K562 (cell line): ENCODE results near the gene IKBKE. TPM values are rescaled to one million over a fixed set of nuclear protein-coding genes. Genes with fewer than 3 reads are reported as not detected.

Experiments
- BCL6 ChIP-seq: fragments of 250-450 bp; sonication (Bioruptor Pico); IDR thresholded peaks from 2 replicates; pipeline ENCODE4 v1.4.0; 2020
- CHD1 ChIP-seq: fragments of 200-600 bp; sonication (generic); IDR thresholded peaks from one replicate; pipeline ENCODE4 v1.6.1; 2012; ENCODE audit warnings: mild to moderate bottlenecking, moderate library complexity, low read length, inconsistent platforms
- DDX20 ChIP-seq: fragments of 450-650 bp; IDR thresholded peaks from 2 replicates; pipeline ENCODE4 v1.6.1; 2016; ENCODE audit warnings: missing genetic modification characterization, low read depth, mild to moderate bottlenecking, missing compliant biosample characterization, moderate library complexity
- E2F5 ChIP-seq: sonication (generic); formaldehyde crosslinking; IDR thresholded peaks from 2 replicates; pipeline ENCODE4 v1.8.0; 2022; ENCODE audit warnings: mild to moderate bottlenecking, missing genetic modification reagents
- ELF2 ChIP-seq: fragments of 250-450 bp; sonication (Bioruptor Pico); IDR thresholded peaks from 2 replicates; pipeline ENCODE4 v1.5.0; 2021; ENCODE audit warnings: mild to moderate bottlenecking
- ELF4 ChIP-seq: fragments of 450-650 bp; formaldehyde crosslinking; IDR thresholded peaks from 2 replicates; pipeline ENCODE4 v1.4.0; 2022; ENCODE audit warnings: missing genetic modification characterization
- ERF ChIP-seq: fragments of 450-650 bp; formaldehyde crosslinking; IDR thresholded peaks from 2 replicates; pipeline ENCODE4 v1.4.0; 2020; ENCODE audit warnings: mild to moderate bottlenecking, mixed read lengths
- ETV1 ChIP-seq: fragments of 450-650 bp; conservative IDR thresholded peaks from 2 replicates; pipeline ENCODE4 v1.6.1; 2016; ENCODE audit warnings: missing genetic modification characterization, control low read depth, low read depth, missing compliant biosample characterization
- EZH2 ChIP-seq: IDR thresholded peaks from 2 replicates; pipeline ENCODE4 v1.6.1; 2012; ENCODE audit warnings: low read depth, mild to moderate bottlenecking, inconsistent platforms, low read length, borderline replicate concordance
- FOSL1 ChIP-seq: fragments of 200-800 bp; sonication (Bioruptor generic); conservative IDR thresholded peaks from 2 replicates; pipeline ENCODE4 v1.6.1; 2016; ENCODE audit warnings: missing genetic modification characterization, missing compliant biosample characterization
- GABPB1 ChIP-seq: sonication (generic); formaldehyde crosslinking; IDR thresholded peaks from 2 replicates; pipeline ENCODE4 v1.8.0; 2022; ENCODE audit warnings: mild to moderate bottlenecking, missing genetic modification reagents
- HNRNPH1 ChIP-seq: fragments of 200-400 bp; formaldehyde crosslinking; optimal IDR thresholded peaks from 2 replicates; pipeline ENCODE3; 2017; ENCODE audit warnings: low read depth, mild to moderate bottlenecking, low read length, moderate library complexity
- HSF4 ChIP-seq: fragments of 250-450 bp; sonication (Bioruptor Pico); IDR thresholded peaks from 2 replicates; pipeline ENCODE4 v2.1.2; 2022; ENCODE audit warnings: mild to moderate bottlenecking, moderate library complexity, borderline replicate concordance
- MAFK ChIP-seq: IDR thresholded peaks from 2 replicates; pipeline ENCODE4 v1.6.1; 2011; ENCODE audit warnings: low read length, improper control_type of control experiment
- NR2F6 ChIP-seq: fragments of 450-650 bp; formaldehyde crosslinking; IDR thresholded peaks from 2 replicates; pipeline ENCODE4 v1.4.0; 2020; ENCODE audit warnings: mild to moderate bottlenecking
- PHF8 ChIP-seq: fragments of 200-600 bp; sonication (generic); IDR thresholded peaks from 2 replicates; pipeline ENCODE4 v1.6.1; 2012; ENCODE audit warnings: mixed run types, mild to moderate bottlenecking, inconsistent platforms, low read length, moderate library complexity, borderline replicate concordance
- POLR2B ChIP-seq: fragments of 450-650 bp; IDR thresholded peaks from 2 replicates; pipeline ENCODE4 v1.6.1; 2018; ENCODE audit warnings: low read depth; ENCODE audit not compliant: partially characterized antibody
- RAD21 ChIP-seq, 2 experiments: fragments of 250-450 bp in 1 of 2; fragments of 450-650 bp in 1 of 2; sonication (Bioruptor Pico) in 1 of 2; formaldehyde crosslinking in 1 of 2; IDR thresholded peaks in 1 of 2; conservative IDR thresholded peaks in 1 of 2; 2 replicates each; pipeline versions ENCODE4 v1.4.0 to v1.8.0; 2020 to 2022; ENCODE audit warnings: mild to moderate bottlenecking in 2 of 2, moderate library complexity in 1 of 2
- SIRT6 ChIP-seq: IDR thresholded peaks from one replicate; pipeline ENCODE4 v1.6.1; 2012; ENCODE audit warnings: low read depth, mild to moderate bottlenecking, control low read depth, inconsistent platforms, low read length, moderate library complexity
- SRSF9 ChIP-seq: fragments of 200-400 bp; formaldehyde crosslinking; IDR thresholded peaks from 2 replicates; pipeline ENCODE4 v1.6.1; 2017; ENCODE audit warnings: low read depth, low read length, borderline replicate concordance
- THRB ChIP-seq: fragments of 450-650 bp; formaldehyde crosslinking; conservative IDR thresholded peaks from 2 replicates; pipeline ENCODE4 v1.4.0; 2022; ENCODE audit warnings: mild to moderate bottlenecking, missing genetic modification characterization
- XRCC4 ChIP-seq: IDR thresholded peaks from one replicate; pipeline ENCODE4 v1.6.1; 2011; ENCODE audit not compliant: insufficient read depth, insufficient read length; ENCODE audit errors: extremely low read depth
- ZNF146 ChIP-seq: IDR thresholded peaks from one replicate; pipeline ENCODE4 v1.6.1; 2018; ENCODE audit warnings: missing compliant biosample characterization; ENCODE audit not compliant: unreplicated experiment
- ZNF174 ChIP-seq: fragments of 250-450 bp; sonication (Bioruptor Pico); IDR thresholded peaks from 2 replicates; pipeline ENCODE4 v1.4.0; 2020; ENCODE audit warnings: mild to moderate bottlenecking
- ZNF23 ChIP-seq: fragments of 250-450 bp; sonication (Bioruptor Pico); IDR thresholded peaks from 2 replicates; pipeline ENCODE4 v1.4.0; 2020; ENCODE audit warnings: mild to moderate bottlenecking
- ZNF408 ChIP-seq: fragments of 250-450 bp; sonication (Bioruptor Pico); IDR thresholded peaks from 2 replicates; pipeline ENCODE4 v1.4.0; 2020; ENCODE audit warnings: low read depth, mild to moderate bottlenecking, moderate library complexity
- ZNF436 ChIP-seq: fragments of 250-450, 450-650 bp; sonication (Bioruptor Pico); formaldehyde crosslinking; IDR thresholded peaks from 2 replicates; pipeline ENCODE4 v1.7.0; 2020; ENCODE audit warnings: mild to moderate bottlenecking
- ZNF699 ChIP-seq: fragments of 250-450 bp; sonication (Bioruptor Pico); IDR thresholded peaks from 2 replicates; pipeline ENCODE4 v1.8.0; 2021; ENCODE audit warnings: mild to moderate bottlenecking, moderate library complexity; ENCODE audit not compliant: insufficient replicate concordance
- polyA plus RNA-seq, 8 experiments: library from polyadenylated mRNA; depleted of rRNA in 4 of 8; stranded (reverse) in 5 of 8; unstranded in 3 of 8; fragments of >200 nt; fragmentation: Nextera tagmentation in 2 of 8; fragmentation: Illumina TruSeq in 1 of 8; extraction: Ambion mirVana in 2 of 8; extraction: Trizol in 1 of 8; gene quantifications; 2 replicates each; pipeline versions ENCODE4 v1.2.1 to v1.2.3, GENCODE V29; 2011 to 2014; ENCODE audit warnings: inconsistent platforms in 1 of 8, missing spikeins in 1 of 8
- total RNA-seq, 7 experiments: library from RNA; depleted of rRNA in 6 of 7; stranded (reverse); fragments of >200 nt in 6 of 7; fragmentation: Illumina TruSeq in 2 of 7; extraction: Trizol in 2 of 7; gene quantifications; 2 replicates each; pipeline versions ENCODE4 v1.2.1 to v1.2.3, GENCODE V29; 2011 to 2021; ENCODE audit warnings: low replicate concordance in 1 of 7

IKBKE gene
- total and polyA plus RNA-seq, 9 of the 15 experiments (the other 6 are each of a cell fraction or from before 2014, with no cell fraction given), result 2.3 to 9.0 (median 4.8) TPM

GRCh38 chr1:206469933-206470691 lies at the start of gene IKBKE (continued):
- TF ChIP-seq ZNF23 (CRISPR knock-in tag), result no peak
- TF ChIP-seq EZH2, result no peak
- peak; percentile 50; the same call in 1 of the 2 replicates for TF ChIP-seq MAFK
- no peak; the same call in 1 of the 2 replicates for TF ChIP-seq GABPB1 (CRISPR knock-in tag)
- no peak for TF ChIP-seq CHD1
- no peak for TF ChIP-seq HSF4 (CRISPR knock-in tag)
- no peak for TF ChIP-seq XRCC4
- no peak for TF ChIP-seq ZNF699 (CRISPR knock-in tag)
- no peak for TF ChIP-seq ERF
- no peak for TF ChIP-seq ZNF146 (CRISPR knock-in tag)
- TF ChIP-seq ZNF408 (CRISPR knock-in tag), result no peak
- TF ChIP-seq NR2F6, result no peak
- peak; percentile 22 for TF ChIP-seq POLR2B
- no peak for TF ChIP-seq ZNF174 (CRISPR knock-in tag)
- TF ChIP-seq ZNF436 (CRISPR knock-in tag), result no peak
- no peak for TF ChIP-seq E2F5 (CRISPR knock-in tag)
- 0 out of 2 replicates have a peak, but pooled peaks have one; percentile 12 for TF ChIP-seq FOSL1 (tag)
- peak; percentile 84; the same call in 1 of the 2 replicates for TF ChIP-seq PHF8
- no peak for TF ChIP-seq BCL6
- TF ChIP-seq ETV1 (tag), result peak; percentile 47; the same call in 1 of the 2 replicates
- no peak for TF ChIP-seq HNRNPH1
- no peak for TF ChIP-seq THRB (CRISPR knock-in tag)
- TF ChIP-seq SRSF9, result no peak
- peak in 1 of 2 experiments; percentile 43; a peak in 2 of 4 replicates for TF ChIP-seq RAD21 (CRISPR knock-in tag; conservative IDR thresholded peaks at IDR 0.05 in 1 of 2, IDR thresholded peaks at IDR 0.05 in 1 of 2)
- TF ChIP-seq ELF2 (CRISPR knock-in tag), result peak; percentile 89
- no peak for TF ChIP-seq DDX20 (tag)
- no peak for TF ChIP-seq SIRT6
- 0 out of 2 replicates have a peak, but pooled peaks have one; percentile 60 for TF ChIP-seq ELF4 (CRISPR knock-in tag)
